ENCODE results near the gene RIMBP2. TPM values are rescaled to one million over a fixed set of nuclear protein-coding genes. Genes with fewer than 3 reads are reported as not detected.

Gene RIMBP2
- total and polyA plus RNA-seq, 8 donors = 0.42 to 19.0 (median 16.1) TPM

DNA sequence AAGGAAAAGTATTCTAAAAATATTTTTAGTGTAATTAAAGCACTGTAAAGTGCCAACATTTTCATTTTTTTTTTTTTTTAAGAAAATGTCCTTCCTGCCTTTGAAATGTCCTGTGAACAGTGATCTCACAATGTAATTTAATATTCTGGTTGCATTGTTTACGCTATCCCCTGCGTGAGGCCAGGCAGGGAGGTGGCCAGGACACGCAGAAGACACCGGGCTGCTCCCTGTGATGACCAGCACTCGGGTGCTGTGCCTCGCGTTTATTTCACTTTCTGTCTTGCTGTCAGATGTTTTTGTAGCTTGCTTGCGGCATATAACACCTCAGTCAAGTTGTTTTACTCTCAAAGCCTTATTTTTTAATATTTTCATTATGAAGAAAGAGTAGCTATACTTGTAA lies 359.9 kb downstream of the RIMBP2 start:
- H3K27ac ChIP-seq = no peak overlapping the region
- ATAC-seq (no peak), DNase-seq (no peak)
- H3K27me3 ChIP-seq = peaks cover 6 to 59% of the 10 kb centered on the region in 2 donors
- H3K36me3 ChIP-seq = no peaks in the 10 kb centered on the region
- no peaks in the 10 kb centered on the region for H3K4me1 ChIP-seq
- H3K9me3 ChIP-seq = no peaks in the 10 kb centered on the region
- TF ChIP-seq, protein P1, sequence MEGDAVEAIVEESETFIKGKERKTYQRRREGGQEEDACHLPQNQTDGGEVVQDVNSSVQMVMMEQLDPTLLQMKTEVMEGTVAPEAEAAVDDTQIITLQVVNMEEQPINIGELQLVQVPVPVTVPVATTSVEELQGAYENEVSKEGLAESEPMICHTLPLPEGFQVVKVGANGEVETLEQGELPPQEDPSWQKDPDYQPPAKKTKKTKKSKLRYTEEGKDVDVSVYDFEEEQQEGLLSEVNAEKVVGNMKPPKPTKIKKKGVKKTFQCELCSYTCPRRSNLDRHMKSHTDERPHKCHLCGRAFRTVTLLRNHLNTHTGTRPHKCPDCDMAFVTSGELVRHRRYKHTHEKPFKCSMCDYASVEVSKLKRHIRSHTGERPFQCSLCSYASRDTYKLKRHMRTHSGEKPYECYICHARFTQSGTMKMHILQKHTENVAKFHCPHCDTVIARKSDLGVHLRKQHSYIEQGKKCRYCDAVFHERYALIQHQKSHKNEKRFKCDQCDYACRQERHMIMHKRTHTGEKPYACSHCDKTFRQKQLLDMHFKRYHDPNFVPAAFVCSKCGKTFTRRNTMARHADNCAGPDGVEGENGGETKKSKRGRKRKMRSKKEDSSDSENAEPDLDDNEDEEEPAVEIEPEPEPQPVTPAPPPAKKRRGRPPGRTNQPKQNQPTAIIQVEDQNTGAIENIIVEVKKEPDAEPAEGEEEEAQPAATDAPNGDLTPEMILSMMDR (IDR thresholded peaks at IDR 0.05) = no peak
- no peak overlapping the region for H3K4me3 ChIP-seq
- intact Hi-C loops (cut with DNase I) = no loop called here

DNA sequence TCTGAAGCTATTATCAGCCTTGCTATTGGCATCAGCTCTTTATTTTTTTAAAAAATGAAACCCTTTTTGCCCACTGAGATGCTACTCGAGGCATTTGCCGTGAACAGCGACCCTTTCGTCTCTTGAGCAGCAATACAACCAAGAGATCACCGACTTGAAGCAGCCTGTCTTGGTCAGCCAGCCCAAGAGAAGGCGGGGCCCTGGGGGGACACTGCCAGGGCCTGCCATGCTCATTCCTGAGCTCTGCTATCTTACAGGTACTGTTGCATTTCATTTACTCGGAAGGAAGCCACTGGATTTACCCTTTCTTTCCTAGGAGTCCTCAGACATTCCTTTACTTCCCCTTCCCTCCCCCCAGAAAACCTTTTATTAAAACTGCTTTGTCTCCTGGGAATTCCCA lies 361.7 kb downstream of the RIMBP2 start:
- intact Hi-C loops (cut with DNase I) = no loop called here
- Histone ChIP-seq H3K36me3 (no peaks in the 10 kb centered on the region), H3K27ac (no peak overlapping the region), H3K9me3 (no peaks in the 10 kb centered on the region), H3K4me1 (no peaks in the 10 kb centered on the region), H3K27me3 (peaks cover 6 to 63% of the 10 kb centered on the region in 2 donors), H3K4me3 (no peak overlapping the region)
- TF ChIP-seq, protein P1 (IDR thresholded peaks at IDR 0.05) = no peak
- no peak for ATAC-seq
- DNase-seq = no peak

DNA sequence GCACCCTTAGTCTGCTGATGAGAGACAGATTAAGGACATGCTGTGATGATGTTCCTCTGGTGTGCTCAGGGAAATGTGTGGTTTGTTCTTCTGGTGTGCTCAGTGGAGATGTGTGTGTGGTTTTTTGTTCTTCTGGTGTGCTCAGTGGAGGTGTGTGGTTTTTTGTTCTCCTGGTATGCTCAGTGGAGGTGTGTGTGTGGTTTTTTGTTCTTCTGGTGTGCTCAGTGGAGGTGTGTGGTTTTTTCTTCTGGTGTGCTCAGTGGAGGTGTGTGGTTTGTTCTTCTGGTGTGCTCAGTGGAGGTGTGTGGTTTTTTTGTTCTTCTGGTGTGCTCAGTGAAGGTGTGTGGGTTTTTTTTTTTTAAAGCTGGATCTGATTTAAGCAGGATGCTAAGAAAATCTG lies 363.0 kb downstream of the RIMBP2 start:
- intact Hi-C loops (cut with DNase I) = no loop called here
- Histone ChIP-seq H3K9me3 (no peaks in the 10 kb centered on the region), H3K27me3 (peaks cover 6 to 56% of the 10 kb centered on the region in 2 donors), H3K36me3 (no peaks in the 10 kb centered on the region), H3K27ac (no peak overlapping the region), H3K4me3 (no peak overlapping the region), H3K4me1 (no peaks in the 10 kb centered on the region)
- ATAC-seq (no peak), DNase-seq (no peak)
- TF ChIP-seq, protein P1 (IDR thresholded peaks at IDR 0.05) = no peak

DNA sequence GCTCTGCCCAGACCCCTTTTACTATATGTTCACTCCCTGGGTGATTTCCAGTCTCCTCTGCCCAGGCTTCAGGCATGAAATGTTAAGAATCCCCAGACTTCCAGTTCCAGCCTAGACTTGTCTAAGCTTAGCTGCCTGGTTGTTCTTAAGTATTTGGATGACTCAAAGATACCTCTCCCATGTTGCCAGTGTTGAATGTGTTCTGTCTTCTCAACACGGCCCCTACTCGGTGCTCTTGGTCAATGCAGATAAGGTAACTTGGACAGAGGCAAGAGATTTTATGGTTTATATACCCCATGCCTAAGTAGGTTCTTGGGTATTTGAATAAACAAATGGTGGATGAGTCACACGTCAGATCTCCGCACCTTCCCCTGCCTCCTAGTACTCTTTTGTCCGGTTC lies 364.8 kb downstream of the RIMBP2 start:
- no peak for ATAC-seq
- intact Hi-C loops (cut with DNase I) = no loop called here
- Histone ChIP-seq H3K9me3 (no peaks in the 10 kb centered on the region), H3K27ac (no peak overlapping the region), H3K27me3 (peaks cover 2 to 38% of the 10 kb centered on the region in 2 donors), H3K4me1 (no peaks in the 10 kb centered on the region), H3K36me3 (no peaks in the 10 kb centered on the region), H3K4me3 (no peak overlapping the region)
- DNase-seq = no peak
- TF ChIP-seq, protein P1 (IDR thresholded peaks at IDR 0.05) = no peak

DNA sequence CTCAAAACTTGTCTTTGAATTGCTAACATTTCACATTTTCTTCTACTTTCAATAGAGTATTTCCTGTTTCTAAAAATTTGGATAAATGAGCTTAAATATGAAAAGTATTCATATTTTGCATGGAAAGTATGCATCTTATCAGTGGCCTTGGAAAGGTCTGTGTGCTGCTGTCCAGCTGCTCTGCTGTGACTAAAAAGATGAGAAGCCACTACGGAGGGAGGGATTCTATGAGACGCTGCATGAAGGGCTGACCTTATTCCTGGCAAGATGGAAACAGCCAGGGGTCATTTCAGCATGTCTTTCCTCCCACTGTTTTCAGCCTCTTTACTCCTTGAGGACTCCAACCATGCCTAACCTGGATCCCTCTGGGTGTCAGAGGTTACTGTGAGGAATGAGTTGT lies 365.4 kb downstream of the RIMBP2 start:
- no peak overlapping the region for H3K4me3 ChIP-seq
- intact Hi-C loops (cut with DNase I) = no loop called here
- TF ChIP-seq, protein P1 (IDR thresholded peaks at IDR 0.05) = no peak

More for the DNA sequence above, 365.4 kb downstream of the RIMBP2 start:
- Histone ChIP-seq H3K36me3 (no peaks in the 10 kb centered on the region), H3K4me1 (no peaks in the 10 kb centered on the region), H3K9me3 (no peaks in the 10 kb centered on the region), H3K27ac (no peak overlapping the region), H3K27me3 (peaks cover 0 to 35% of the 10 kb centered on the region in 2 donors)
- ATAC-seq = no peak
- DNase-seq = no peak
